Measurements from ENCODE around the gene FBXL16.
A peak's percentile ranks its signal among the peaks of the same experiment; 100 is the strongest.

FBXL16 gene

GRCh38 chr16:676913-677312 is 28.7 kb downstream of the FBXL16 start:
- ChIA-PET CTCF (interaction anchor here (0.6 to 1.3 kb wide), 2 partner anchors 9 to 27 kb away, joined by 3 to 6 read pairs; no protein-coding TSS in a partner anchor), POLR2A (ENCODE audit: low non-redundant PET) (no interaction called here)
- no peak for TF ChIP-seq CTCF (conservative IDR thresholded peaks at IDR 0.05; ENCODE audit: low read depth)
- H3K27ac ChIP-seq: peak overlapping the region; percentile 94
- DNase-seq (ENCODE audit: low spot score): peak; percentile 82

- no peak for DNase-seq (ENCODE audit: low spot score)
- CTCF ChIA-PET: interaction anchor here (0.6 to 1.3 kb wide), 4 partner anchors 8 to 866 kb away, joined by 3 to 7 read pairs (median 5); partner anchors contain the start of gene RHOT2
- TF ChIP-seq CTCF (conservative IDR thresholded peaks at IDR 0.05; ENCODE audit: low read depth): no peak
- POLR2A ChIA-PET (ENCODE audit: low non-redundant PET): no interaction called here
- peak overlapping the region; percentile 94 for H3K27ac ChIP-seq
Measured at GRCh38 chr16:676565-676902, 29.1 kb downstream of the FBXL16 start.

GRCh38 chr16:675884-676564 is 29.6 kb downstream of the FBXL16 start:
- peak overlapping the region; percentile 94 for H3K27ac ChIP-seq
- POLR2A ChIA-PET (ENCODE audit: low non-redundant PET): interaction anchor here (0.6 kb wide), 1 partner anchor 23 kb away, joined by 3 read pairs; no protein-coding TSS in a partner anchor
- CTCF ChIA-PET: interaction anchor here (0.7 to 1.3 kb wide), 4 partner anchors 8 to 1132 kb away, joined by 3 to 7 read pairs (median 5); partner anchors contain the start of gene RHOT2
- no peak for DNase-seq (ENCODE audit: low spot score)
- no peak for TF ChIP-seq CTCF (conservative IDR thresholded peaks at IDR 0.05; ENCODE audit: low read depth)

GRCh38 chr16:674968-675883 is 30.4 kb downstream of the FBXL16 start, which contains the start of gene RHBDL1:
Gene RHBDL1, plus strand, starts transcription at chr16:675671. Its CDS starts 120 bp downstream, at chr16:675791.
- no peak for DNase-seq (ENCODE audit: low spot score)
- ChIA-PET CTCF (interaction anchor here (0.7 kb wide), 1 partner anchor 1133 kb away, joined by 3 read pairs; no protein-coding TSS in a partner anchor), POLR2A (ENCODE audit: low non-redundant PET) (interaction anchor here (0.6 kb wide), 1 partner anchor 22 kb away, joined by 3 read pairs; no protein-coding TSS in a partner anchor)
- TF ChIP-seq CTCF (conservative IDR thresholded peaks at IDR 0.05; ENCODE audit: low read depth): no peak
- peak within 1 kb of the TSS; percentile 94 for H3K27ac ChIP-seq

- ChIA-PET POLR2A (ENCODE audit: low non-redundant PET) (no interaction called here), CTCF (no interaction called here)
- DNase-seq (ENCODE audit: low spot score): no peak
- H3K27ac ChIP-seq: peak overlapping the region; percentile 94
- TF ChIP-seq CTCF (conservative IDR thresholded peaks at IDR 0.05; ENCODE audit: low read depth): no peak
Measured at GRCh38 chr16:674214-674881, 31.3 kb downstream of the FBXL16 start.
